Prostate gland (tissue), 2 donors: ENCODE data around the gene TMEM222. TPM values are rescaled to one million over a fixed set of nuclear protein-coding genes. Genes with fewer than 3 reads are reported as not detected.

ENCODE experiments used
- DNase-seq: peaks from one replicate; pipeline ENCODE4 v3.0.0-alpha.2; 2019; ENCODE audit warnings: low spot score
- H3K27ac ChIP-seq, 2 donors: fragments of 200-600 bp; sonication (generic); 2 replicates each; pipeline ENCODE4 v1.5.1; 2017 to 2019
- H3K27me3 ChIP-seq: fragments of 200-600 bp; sonication (generic); replicated peaks from 2 replicates; pipeline ENCODE4 v1.5.1; 2019; ENCODE audit not compliant: insufficient read depth
- H3K36me3 ChIP-seq, 2 donors: fragments of 200-600 bp; sonication (generic); 1 replicate in 1 of 2; 2 replicates in 1 of 2; pipeline versions ENCODE4 v1.5.1 to v1.8.1; 2017 to 2019
- H3K4me1 ChIP-seq: fragments of 200-600 bp; sonication (generic); replicated peaks from 2 replicates; pipeline ENCODE4 v1.5.1; 2019
- H3K4me3 ChIP-seq, 2 donors: fragments of 200-600 bp; sonication (generic); 2 replicates each; pipeline ENCODE4 v1.5.1; 2017 to 2019
- H3K9me3 ChIP-seq: fragments of 200-600 bp; sonication (generic); 2 replicates; pipeline ENCODE4 v1.5.1; 2017
- CTCF ChIP-seq, 4 experiments: fragments of 200-600 bp in 2 of 4; fragments of 450-650 bp in 2 of 4; sonication (generic) in 2 of 4; IDR thresholded peaks; 1 replicate in 3 of 4; 2 replicates in 1 of 4; pipeline ENCODE4 v1.5.1; 2016 to 2019; ENCODE audit warnings: antibody characterized with exemption in 4 of 4, mild to moderate bottlenecking in 2 of 4, moderate library complexity in 2 of 4
- POLR2A ChIP-seq: fragments of 450-650 bp; IDR thresholded peaks from one replicate; pipeline ENCODE4 v1.6.1; 2016; ENCODE audit warnings: antibody characterized with exemption, mild to moderate bottlenecking
- POLR2AphosphoS5 ChIP-seq: sonication (generic); formaldehyde crosslinking; IDR thresholded peaks from one replicate; pipeline ENCODE4 v1.6.1; 2017; ENCODE audit warnings: antibody characterized with exemption
- WGBS: methylation state at CpG from one replicate; pipeline ENCODE4 v1.1.5; 2018; 5-methylcytosine and 5-hydroxymethylcytosine counted together
- intact Hi-C: fragments of 100-400 bp; cut with DNase I; formaldehyde crosslinking; loops from one replicate; pipeline ENCODE4 v1.14.2; 2022
- total RNA-seq, 2 donors: library from RNA; depleted of rRNA; stranded (reverse); fragments of >200 nt; gene quantifications; one replicate each; pipeline ENCODE4 v1.1.0, GENCODE V29; 2016

TMEM222 gene
- total RNA-seq, 2 donors from 2014 or later, result 49.6 to 59.5 TPM

- peaks cover 8% of the 10 kb centered on the region for H3K4me1 ChIP-seq
- H3K36me3 ChIP-seq, result peaks cover 0 to 26% of the 10 kb centered on the region in 2 donors
- H3K4me3 ChIP-seq, result no peak overlapping the region
- TF ChIP-seq POLR2AphosphoS5 (no peak), CTCF (IDR thresholded peaks at IDR 0.05) (no peak), POLR2A (no peak)
- DNase-seq, result no peak
- WGBS, result 62% methylated on average over 71 of the region's 71 CpGs
- intact Hi-C loops, result no loop called here
- H3K27me3 ChIP-seq, result no peaks in the 10 kb centered on the region
- H3K27ac ChIP-seq, result no peak overlapping the region
- no peaks in the 10 kb centered on the region for H3K9me3 ChIP-seq
These were observed 38.4 kb downstream of the TMEM222 start for GRCh38 chr1:27360159-27361043.

- H3K4me3 ChIP-seq, result no peak overlapping the region
- no peaks in the 10 kb centered on the region for H3K27me3 ChIP-seq
- TF ChIP-seq POLR2A (no peak), POLR2AphosphoS5 (no peak), CTCF (IDR thresholded peaks at IDR 0.05) (no peak)
- intact Hi-C loops, result no loop called here
- no peak for DNase-seq
- peaks cover 0 to 23% of the 10 kb centered on the region in 2 donors for H3K36me3 ChIP-seq
- H3K4me1 ChIP-seq, result peaks cover 8% of the 10 kb centered on the region
- no peak overlapping the region for H3K27ac ChIP-seq
- 84% methylated on average over 17 of the region's 21 CpGs for WGBS
- H3K9me3 ChIP-seq, result no peaks in the 10 kb centered on the region
These were observed 39.1 kb downstream of the TMEM222 start for GRCh38 chr1:27361044-27361402.

GRCh38 chr1:27361553-27361952 is 39.6 kb downstream of the TMEM222 start:
- peaks cover 0 to 23% of the 10 kb centered on the region in 2 donors for H3K36me3 ChIP-seq

GRCh38 chr1:27363766-27364695 is 42.1 kb downstream of the TMEM222 start:
- H3K27me3 ChIP-seq, result no peaks in the 10 kb centered on the region
- DNase-seq, result no peak
- no peak overlapping the region for H3K4me3 ChIP-seq
- no peaks in the 10 kb centered on the region for H3K9me3 ChIP-seq
- H3K27ac ChIP-seq, result peak overlapping the region in 1 of 2 donors; percentile 99
- H3K4me1 ChIP-seq, result peaks cover 15% of the 10 kb centered on the region
- no peak for TF ChIP-seq POLR2AphosphoS5
- TF ChIP-seq POLR2A, result no peak
- no peak for TF ChIP-seq CTCF (IDR thresholded peaks at IDR 0.05)
- 83% methylated on average over 23 of the region's 26 CpGs for WGBS
- H3K36me3 ChIP-seq, result peaks cover 0 to 15% of the 10 kb centered on the region in 2 donors
- intact Hi-C loops, result no loop called here

More at GRCh38 chr1:27361553-27361952, 39.6 kb downstream of the TMEM222 start:
- WGBS, result 90% methylated on average over 4 of the region's 8 CpGs
- H3K27me3 ChIP-seq, result no peaks in the 10 kb centered on the region
- peaks cover 8% of the 10 kb centered on the region for H3K4me1 ChIP-seq
- no peak overlapping the region for H3K4me3 ChIP-seq
- DNase-seq, result no peak
- H3K9me3 ChIP-seq, result no peaks in the 10 kb centered on the region
- H3K27ac ChIP-seq, result no peak overlapping the region
- no peak for TF ChIP-seq POLR2A
- no peak for TF ChIP-seq POLR2AphosphoS5
- no peak for TF ChIP-seq CTCF (IDR thresholded peaks at IDR 0.05)
- intact Hi-C loops, result no loop called here
